Hepatocyte (in vitro differentiated cells): ENCODE measurements around the gene FGD5.

Experiments used
- EZH2 ChIP-seq: fragments of 200-600 bp; sonication (generic); IDR thresholded peaks from 2 replicates; pipeline ENCODE4 v1.6.1; 2016; ENCODE audit warnings: antibody characterized with exemption, mild to moderate bottlenecking, borderline replicate concordance
- EZH2phosphoT487 ChIP-seq: fragments of 200-600 bp; sonication (generic); IDR thresholded peaks from one replicate; pipeline ENCODE4 v1.6.1; 2018; ENCODE audit warnings: antibody characterized with exemption, mild to moderate bottlenecking, low read depth, moderate library complexity; ENCODE audit not compliant: unreplicated experiment, severe bottlenecking
- TF ChIP-seq, protein P1 (sequence below): fragments of 200-600 bp; sonication (generic); IDR thresholded peaks from 2 replicates; pipeline ENCODE4 v1.5.1; 2016; ENCODE audit warnings: antibody characterized with exemption, mild to moderate bottlenecking; ENCODE audit not compliant: poor library complexity

DNA sequence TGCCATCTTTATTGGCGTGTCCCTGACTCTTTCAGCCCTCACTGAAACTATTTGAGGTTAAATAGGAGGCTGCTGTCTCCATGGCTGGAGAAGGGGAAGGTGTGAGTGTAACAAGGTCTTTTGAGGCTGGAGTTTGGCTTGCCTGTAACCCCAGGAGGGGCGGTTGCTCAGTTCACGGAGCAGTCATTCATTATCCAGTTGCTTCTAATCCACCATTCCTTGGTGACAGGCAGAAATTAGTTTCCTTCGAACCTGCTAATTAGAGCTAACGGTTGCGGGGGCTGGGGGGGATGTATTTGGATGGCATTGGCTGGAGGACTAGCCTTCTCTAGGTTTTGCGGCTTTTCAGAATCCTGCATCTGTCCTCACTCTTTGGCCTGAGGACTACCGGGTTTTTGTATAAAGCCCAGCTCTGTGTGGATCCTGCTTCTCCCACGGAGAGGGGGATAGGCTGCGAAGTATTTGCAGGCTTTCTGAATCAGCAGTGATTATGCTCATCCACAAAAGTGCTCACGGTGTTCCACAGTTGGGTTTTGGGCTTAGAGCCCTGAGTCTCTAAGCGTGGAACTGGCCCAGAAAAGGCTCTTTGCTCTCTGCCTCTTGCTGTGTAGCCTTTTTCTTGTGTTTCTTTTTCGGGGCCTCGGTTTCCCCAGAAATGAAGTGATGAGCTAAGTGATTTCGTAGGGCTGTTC lies 18.6 kb downstream of the FGD5 start:
- TF ChIP-seq, protein P1, sequence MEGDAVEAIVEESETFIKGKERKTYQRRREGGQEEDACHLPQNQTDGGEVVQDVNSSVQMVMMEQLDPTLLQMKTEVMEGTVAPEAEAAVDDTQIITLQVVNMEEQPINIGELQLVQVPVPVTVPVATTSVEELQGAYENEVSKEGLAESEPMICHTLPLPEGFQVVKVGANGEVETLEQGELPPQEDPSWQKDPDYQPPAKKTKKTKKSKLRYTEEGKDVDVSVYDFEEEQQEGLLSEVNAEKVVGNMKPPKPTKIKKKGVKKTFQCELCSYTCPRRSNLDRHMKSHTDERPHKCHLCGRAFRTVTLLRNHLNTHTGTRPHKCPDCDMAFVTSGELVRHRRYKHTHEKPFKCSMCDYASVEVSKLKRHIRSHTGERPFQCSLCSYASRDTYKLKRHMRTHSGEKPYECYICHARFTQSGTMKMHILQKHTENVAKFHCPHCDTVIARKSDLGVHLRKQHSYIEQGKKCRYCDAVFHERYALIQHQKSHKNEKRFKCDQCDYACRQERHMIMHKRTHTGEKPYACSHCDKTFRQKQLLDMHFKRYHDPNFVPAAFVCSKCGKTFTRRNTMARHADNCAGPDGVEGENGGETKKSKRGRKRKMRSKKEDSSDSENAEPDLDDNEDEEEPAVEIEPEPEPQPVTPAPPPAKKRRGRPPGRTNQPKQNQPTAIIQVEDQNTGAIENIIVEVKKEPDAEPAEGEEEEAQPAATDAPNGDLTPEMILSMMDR: no peak
- TF ChIP-seq EZH2phosphoT487 (no peak), EZH2 (no peak)
